HepG2 (cell line): ENCODE results near the gene MAFF. TPM values are rescaled to one million over a fixed set of nuclear protein-coding genes. Genes with fewer than 3 reads are reported as not detected.

Experiments used
- ARNTL ChIP-seq: sonication (generic); formaldehyde crosslinking; IDR thresholded peaks from 2 replicates; pipeline ENCODE4 v1.4.0; 2020; ENCODE audit warnings: mild to moderate bottlenecking, missing genetic modification reagents
- CTCF ChIP-seq: sonication (generic); formaldehyde crosslinking; IDR thresholded peaks from 2 replicates; pipeline ENCODE4 v1.5.0; 2020; ENCODE audit warnings: mild to moderate bottlenecking, missing genetic modification reagents, moderate library complexity
- ELF3 ChIP-seq: IDR thresholded peaks from 2 replicates; pipeline ENCODE4 v1.6.1; 2016; ENCODE audit warnings: missing genetic modification reagents, missing compliant biosample characterization
- ETV6 ChIP-seq: sonication (generic); formaldehyde crosslinking; conservative IDR thresholded peaks from 2 replicates; pipeline ENCODE4 v1.4.0; 2020; ENCODE audit warnings: missing genetic modification reagents
- FOXP1 ChIP-seq, 2 experiments: fragments of 450-650 bp in 1 of 2; IDR thresholded peaks; 2 replicates each; pipeline ENCODE4 v1.6.1; 2017 to 2018; ENCODE audit warnings: antibody characterized with exemption in 1 of 2
- IRF9 ChIP-seq: sonication (generic); formaldehyde crosslinking; IDR thresholded peaks from 2 replicates; pipeline ENCODE4 v1.8.0; 2022; ENCODE audit warnings: missing genetic modification reagents, mild to moderate bottlenecking, borderline replicate concordance
- MLXIP ChIP-seq: sonication (generic); formaldehyde crosslinking; IDR thresholded peaks from 2 replicates; pipeline ENCODE4 v1.9.0; 2021; ENCODE audit warnings: missing genetic modification reagents, borderline replicate concordance
- PREB ChIP-seq: sonication (generic); formaldehyde crosslinking; IDR thresholded peaks from 2 replicates; pipeline ENCODE4 v1.4.0; 2020; ENCODE audit warnings: missing genetic modification reagents
- RNF2 ChIP-seq: fragments of 450-650 bp; conservative IDR thresholded peaks from 2 replicates; pipeline ENCODE4 v1.6.1; 2016; ENCODE audit warnings: low read depth
- SNAPC5 ChIP-seq: sonication (generic); formaldehyde crosslinking; IDR thresholded peaks from 2 replicates; pipeline ENCODE4 v1.8.1; 2023; ENCODE audit warnings: mild to moderate bottlenecking, missing genetic modification reagents, borderline replicate concordance
- SOX13 ChIP-seq, 3 experiments: fragments of 450-650 bp in 1 of 3; sonication (generic) in 1 of 3; formaldehyde crosslinking in 1 of 3; IDR thresholded peaks in 2 of 3; conservative IDR thresholded peaks in 1 of 3; 2 replicates each; pipeline versions ENCODE4 v1.5.0 to v1.6.1; 2016 to 2020; ENCODE audit warnings: antibody characterized with exemption in 1 of 3, mild to moderate bottlenecking in 1 of 3, missing compliant biosample characterization in 1 of 3, missing genetic modification reagents in 1 of 3, moderate library complexity in 1 of 3
- SPEN ChIP-seq: sonication (generic); formaldehyde crosslinking; IDR thresholded peaks from 2 replicates; pipeline ENCODE4 v1.5.1; 2020; ENCODE audit warnings: low read depth, mild to moderate bottlenecking, missing genetic modification reagents
- TEAD3 ChIP-seq: optimal IDR thresholded peaks from 2 replicates; pipeline ENCODE3; 2016; ENCODE audit warnings: borderline replicate concordance
- TMF1 ChIP-seq: sonication (generic); formaldehyde crosslinking; IDR thresholded peaks from 2 replicates; pipeline ENCODE4 v1.8.1; 2022; ENCODE audit warnings: low read depth, missing genetic modification reagents
- WIZ ChIP-seq: sonication (generic); formaldehyde crosslinking; IDR thresholded peaks from 2 replicates; pipeline ENCODE4 v1.5.1; 2020; ENCODE audit warnings: mild to moderate bottlenecking, missing genetic modification reagents
- ZNF101 ChIP-seq: sonication (generic); formaldehyde crosslinking; IDR thresholded peaks from 2 replicates; pipeline ENCODE4 v1.4.0; 2020; ENCODE audit warnings: mild to moderate bottlenecking, low read depth, missing genetic modification reagents, borderline replicate concordance
- ZNF326 ChIP-seq: sonication (generic); formaldehyde crosslinking; IDR thresholded peaks from 2 replicates; pipeline ENCODE4 v1.4.0; 2020; ENCODE audit warnings: missing genetic modification reagents, borderline replicate concordance
- ZNF639 ChIP-seq: conservative IDR thresholded peaks from 2 replicates; pipeline ENCODE4 v1.6.1; 2018; ENCODE audit warnings: missing genetic modification reagents
- ZNF720 ChIP-seq: sonication (generic); formaldehyde crosslinking; IDR thresholded peaks from 2 replicates; pipeline ENCODE4 v1.4.0; 2020; ENCODE audit warnings: missing genetic modification reagents
- ZNF776 ChIP-seq: sonication (generic); formaldehyde crosslinking; IDR thresholded peaks from 2 replicates; pipeline ENCODE4 v1.4.0; 2020; ENCODE audit warnings: mild to moderate bottlenecking, missing genetic modification reagents
- polyA plus RNA-seq, 8 experiments: library from polyadenylated mRNA; depleted of rRNA in 3 of 8; stranded (reverse) in 7 of 8; unstranded in 1 of 8; fragments of >200 nt; fragmentation: Illumina TruSeq in 4 of 8; extraction: Trizol in 4 of 8; gene quantifications; 2 replicates each; pipeline versions ENCODE4 v1.2.1 to v1.2.3, GENCODE V29; 2011 to 2016; ENCODE audit warnings: low read depth in 4 of 8, missing spikeins in 1 of 8, mixed read lengths in 1 of 8; ENCODE audit not compliant: insufficient read depth in 1 of 8
- total RNA-seq, 5 experiments: library from RNA; depleted of rRNA; stranded (reverse); fragments of >200 nt; fragmentation: Illumina TruSeq; extraction: Trizol; gene quantifications; 2 replicates each; pipeline ENCODE4 v1.2.3, GENCODE V29; 2016; ENCODE audit warnings: low read depth in 1 of 5

MAFF gene
- total and polyA plus RNA-seq, 2 of the 13 experiments (the other 11 are each of a cell fraction or from before 2014, with no cell fraction given), result 5.4 to 14.3 TPM

- TF ChIP-seq MLXIP (CRISPR knock-in tag) (no peak), ARNTL (CRISPR knock-in tag) (0 out of 2 replicates have a peak, but pooled peaks have one; percentile 34), ETV6 (CRISPR knock-in tag) (no peak), ZNF326 (CRISPR knock-in tag) (no peak), ZNF639 (no peak), PREB (no peak), TMF1 (CRISPR knock-in tag) (0 out of 2 replicates have a peak, but pooled peaks have one; percentile 36), FOXP1 (IDR thresholded peaks at IDR 0.05) (no peak), FOXP1 (CRISPR knock-in tag; IDR thresholded peaks at IDR 0.05) (0 out of 2 replicates have a peak, but pooled peaks have one; percentile 5), ZNF720 (no peak), WIZ (peak; percentile 34; the same call in 1 of the 2 replicates), CTCF (CRISPR knock-in tag) (peak; percentile 91), SPEN (CRISPR knock-in tag) (no peak), TEAD3 (CRISPR knock-in tag) (peak; percentile 15), SNAPC5 (CRISPR knock-in tag) (no peak), RNF2 (no peak), ELF3 (peak; percentile 30), ZNF101 (CRISPR knock-in tag) (no peak), SOX13 (IDR thresholded peaks at IDR 0.05) (no peak), SOX13 (CRISPR knock-in tag; conservative IDR thresholded peaks at IDR 0.05 in 1 of 2, IDR thresholded peaks at IDR 0.05 in 1 of 2) (0 out of 4 replicates have a peak, but pooled peaks of 1 of the 2 experiments have one; percentile 20), IRF9 (CRISPR knock-in tag) (peak; percentile 56; the same call in 1 of the 2 replicates), ZNF776 (CRISPR knock-in tag) (no peak)
Observed at GRCh38 chr22:38262051-38262795, 60.4 kb downstream of the MAFF start (continued).
